OCI-LY3 (cell line): ENCODE data around the gene DYRK1A.

Experiments used
- CTCF ChIP-seq: fragments of 200-600, 300-600 bp; sonication (generic); IDR thresholded peaks from 2 replicates; pipeline ENCODE4 v1.5.1; 2014; ENCODE audit warnings: antibody characterized with exemption, low read length, low read depth
- EZH2phosphoT487 ChIP-seq: fragments of 200-600 bp; shearing (Covaris generic); IDR thresholded peaks from 2 replicates; pipeline ENCODE4 v1.6.1; 2018; ENCODE audit warnings: antibody characterized with exemption, mixed run types, low read depth

DNA sequence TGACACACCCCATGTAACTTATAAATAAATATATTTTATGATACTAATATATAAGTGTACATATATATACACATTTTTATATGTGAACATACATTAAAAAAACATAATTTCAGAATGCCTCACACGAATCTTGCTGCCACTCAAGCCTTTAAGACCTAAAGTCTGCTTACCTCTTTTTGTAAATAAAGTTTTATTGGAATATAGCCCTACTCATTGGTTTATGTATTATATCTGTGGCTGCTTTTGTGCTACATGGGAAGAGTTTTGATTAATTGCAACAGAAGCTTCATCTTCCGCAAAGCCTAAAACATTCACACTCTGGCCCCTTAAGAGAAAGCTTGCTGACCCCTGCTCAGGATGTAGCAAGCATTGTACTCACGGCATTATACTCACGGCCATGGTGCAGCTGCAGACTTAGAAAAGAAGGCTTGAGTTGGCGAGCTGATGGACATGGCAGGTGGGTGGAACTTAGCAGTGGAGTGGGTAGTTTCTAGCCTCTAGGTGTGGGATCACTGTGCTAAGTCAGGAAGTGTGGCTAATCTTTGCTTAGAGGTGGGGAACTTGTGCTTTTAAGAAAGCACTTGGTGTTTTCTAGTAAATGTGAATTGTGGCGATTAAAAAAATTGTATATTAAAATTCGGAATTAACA is 80.8 kb downstream of the DYRK1A start:
- no peak for TF ChIP-seq CTCF
- TF ChIP-seq EZH2phosphoT487, result no peak
